IPS-15b (cell line): ENCODE results near the gene OR2T12.
"Not testable (repeated sequence)": the region's sequence is repeated elsewhere in the genome, so short reads cannot be mapped to it uniquely, and the experiment has no call there.

Experiments used
- H3K27me3 ChIP-seq: one replicate; pipeline ENCODE4 v1.6.1; 2013; ENCODE audit warnings: low read length; ENCODE audit not compliant: control insufficient read depth, insufficient read depth
- H3K36me3 ChIP-seq: one replicate; pipeline ENCODE4 v1.6.1; 2013; ENCODE audit warnings: low read length; ENCODE audit not compliant: control insufficient read depth, insufficient read depth
- H3K4me1 ChIP-seq: one replicate; pipeline ENCODE4 v1.6.1; 2013; ENCODE audit warnings: mild to moderate bottlenecking, low read length; ENCODE audit not compliant: control insufficient read depth, insufficient read depth
- H3K4me3 ChIP-seq: one replicate; pipeline ENCODE4 v1.5.1; 2013; ENCODE audit warnings: low read depth, low read length
- H3K9ac ChIP-seq: one replicate; pipeline ENCODE4 v1.6.1; 2013; ENCODE audit warnings: low read depth, mild to moderate bottlenecking, low read length
- H3K9me3 ChIP-seq: one replicate; pipeline ENCODE4 v1.6.1; 2013; ENCODE audit warnings: mild to moderate bottlenecking, low read length; ENCODE audit not compliant: control insufficient read depth, insufficient read depth

Gene OR2T12

GRCh38 chr1:248303324-248303723 lies at the start of gene OR2T12:
Gene OR2T12 (minus strand): TSS chr1:248303424. CDS start chr1:248295578, 7,846 bp downstream.
- no peak within 1 kb of the TSS for H3K4me3 ChIP-seq
- H3K9me3 ChIP-seq, result peaks cover 5% of the 10 kb centered on the region
- H3K27me3 ChIP-seq, result no peaks in the 10 kb centered on the region
- H3K9ac ChIP-seq, result no peak within 1 kb of the TSS
- no peaks in the 10 kb centered on the region for H3K36me3 ChIP-seq
- H3K4me1 ChIP-seq, result no peaks in the 10 kb centered on the region

- Histone ChIP-seq H3K36me3 (no peaks in the 10 kb centered on the region), H3K4me1 (no peaks in the 10 kb centered on the region), H3K4me3 (no peak within 1 kb of the TSS), H3K9ac (no peak within 1 kb of the TSS), H3K9me3 (peaks cover 18% of the 10 kb centered on the region), H3K27me3 (no peaks in the 10 kb centered on the region)
Measured at GRCh38 chr1:248348475-248348874, 45.3 kb upstream of the OR2T12 start, which contains the start of gene OR14C36. Gene OR14C36 (plus strand): TSS chr1:248348775. CDS start chr1:248348775, 0 bp downstream.

- Histone ChIP-seq H3K27me3 (no peaks in the 10 kb centered on the region), H3K9ac (no peak overlapping the region)
Measured at GRCh38 chr1:248343451-248343850, 40.2 kb upstream of the OR2T12 start.

GRCh38 chr1:248324468-248324867 lies 21.2 kb upstream of the OR2T12 start, which contains the start of gene OR2M7:
Gene OR2M7 (minus strand): TSS chr1:248324568. CDS start chr1:248324568, 0 bp downstream.
- no peaks in the 10 kb centered on the region for H3K36me3 ChIP-seq
- H3K4me1 ChIP-seq, result no peaks in the 10 kb centered on the region
- peaks cover 10% of the 10 kb centered on the region for H3K9me3 ChIP-seq
- no peaks in the 10 kb centered on the region for H3K27me3 ChIP-seq
- no peak within 1 kb of the TSS for H3K4me3 ChIP-seq
- H3K9ac ChIP-seq, result no peak within 1 kb of the TSS

More at GRCh38 chr1:248343451-248343850, 40.2 kb upstream of the OR2T12 start:
- peaks cover 9% of the 10 kb centered on the region for H3K9me3 ChIP-seq
- H3K4me3 ChIP-seq, result no peak overlapping the region
- no peaks in the 10 kb centered on the region for H3K4me1 ChIP-seq
- no peaks in the 10 kb centered on the region for H3K36me3 ChIP-seq

GRCh38 chr1:248316796-248317195 lies 13.6 kb upstream of the OR2T12 start:
- Histone ChIP-seq H3K9me3 (peaks cover 12% of the 10 kb centered on the region), H3K9ac (no peak overlapping the region), H3K27me3 (no peaks in the 10 kb centered on the region), H3K4me1 (no peaks in the 10 kb centered on the region), H3K36me3 (no peaks in the 10 kb centered on the region), H3K4me3 (no peak overlapping the region)

GRCh38 chr1:248306740-248307139 lies 3.5 kb upstream of the OR2T12 start:
- H3K9me3 ChIP-seq, H3K9ac ChIP-seq, H3K4me3 ChIP-seq, H3K36me3 ChIP-seq, H3K4me1 ChIP-seq, H3K27me3 ChIP-seq: not testable (repeated sequence)

GRCh38 chr1:248306103-248306502 lies 2.9 kb upstream of the OR2T12 start:
- Histone ChIP-seq H3K36me3 (no peaks in the 10 kb centered on the region), H3K9me3 (peaks cover 5% of the 10 kb centered on the region), H3K9ac (no peak overlapping the region), H3K4me3 (no peak overlapping the region), H3K4me1 (no peaks in the 10 kb centered on the region), H3K27me3 (no peaks in the 10 kb centered on the region)

GRCh38 chr1:248305672-248306071 lies 2.4 kb upstream of the OR2T12 start:
- not testable (repeated sequence) for H3K27me3 ChIP-seq, H3K9ac ChIP-seq, H3K4me3 ChIP-seq, H3K4me1 ChIP-seq, H3K9me3 ChIP-seq, H3K36me3 ChIP-seq

GRCh38 chr1:248288391-248288790 lies 14.8 kb downstream of the OR2T12 start:
- no peak overlapping the region for H3K9ac ChIP-seq
- H3K36me3 ChIP-seq, result no peaks in the 10 kb centered on the region
- H3K4me1 ChIP-seq, result no peaks in the 10 kb centered on the region
- H3K9me3 ChIP-seq, result peaks cover 5% of the 10 kb centered on the region
- H3K4me3 ChIP-seq, result no peak overlapping the region
- no peaks in the 10 kb centered on the region for H3K27me3 ChIP-seq

- peaks cover 8% of the 10 kb centered on the region for H3K9me3 ChIP-seq
- no peak within 1 kb of the TSS for H3K4me3 ChIP-seq
- no peaks in the 10 kb centered on the region for H3K36me3 ChIP-seq
- no peak within 1 kb of the TSS for H3K9ac ChIP-seq
- H3K4me1 ChIP-seq, result no peaks in the 10 kb centered on the region
- H3K27me3 ChIP-seq, result no peaks in the 10 kb centered on the region
Measured at GRCh38 chr1:248277876-248278275, 25.3 kb downstream of the OR2T12 start, which contains the start of gene OR2T33. Gene OR2T33 (minus strand): TSS chr1:248277976. CDS start chr1:248273814, 4,162 bp downstream.

- H3K9ac ChIP-seq, H3K4me1 ChIP-seq, H3K4me3 ChIP-seq, H3K27me3 ChIP-seq, H3K36me3 ChIP-seq: not testable (repeated sequence)
- peaks cover 10% of the 10 kb centered on the region for H3K9me3 ChIP-seq
Measured at GRCh38 chr1:248273225-248273624, 30.0 kb downstream of the OR2T12 start.

- H3K9me3 ChIP-seq, result peaks cover 16% of the 10 kb centered on the region
Measured at GRCh38 chr1:248268178-248268577, 35.0 kb downstream of the OR2T12 start.

More at GRCh38 chr1:248268178-248268577, 35.0 kb downstream of the OR2T12 start:
- no peaks in the 10 kb centered on the region for H3K36me3 ChIP-seq
- H3K27me3 ChIP-seq, result no peaks in the 10 kb centered on the region
- H3K9ac ChIP-seq, result no peak overlapping the region
- no peak overlapping the region for H3K4me3 ChIP-seq
- H3K4me1 ChIP-seq, result no peaks in the 10 kb centered on the region
